Suprapubic skin (tissue), 2 donors: ENCODE data around the gene PCDHB12.
"Not testable (repeated sequence)": the region's sequence is repeated elsewhere in the genome, so short reads cannot be mapped to it uniquely, and the experiment has no call there.

Experiments used
- EP300 ChIP-seq: sonication (generic); formaldehyde crosslinking; IDR thresholded peaks from one replicate; pipeline ENCODE4 v1.6.1; 2017; ENCODE audit warnings: antibody characterized with exemption
- POLR2A ChIP-seq, 2 donors: fragments of 450-650 bp; IDR thresholded peaks; one replicate each; pipeline ENCODE4 v1.6.1; 2017; ENCODE audit warnings: antibody characterized with exemption in 2 of 2, mild to moderate bottlenecking in 2 of 2, moderate library complexity in 2 of 2

DNA sequence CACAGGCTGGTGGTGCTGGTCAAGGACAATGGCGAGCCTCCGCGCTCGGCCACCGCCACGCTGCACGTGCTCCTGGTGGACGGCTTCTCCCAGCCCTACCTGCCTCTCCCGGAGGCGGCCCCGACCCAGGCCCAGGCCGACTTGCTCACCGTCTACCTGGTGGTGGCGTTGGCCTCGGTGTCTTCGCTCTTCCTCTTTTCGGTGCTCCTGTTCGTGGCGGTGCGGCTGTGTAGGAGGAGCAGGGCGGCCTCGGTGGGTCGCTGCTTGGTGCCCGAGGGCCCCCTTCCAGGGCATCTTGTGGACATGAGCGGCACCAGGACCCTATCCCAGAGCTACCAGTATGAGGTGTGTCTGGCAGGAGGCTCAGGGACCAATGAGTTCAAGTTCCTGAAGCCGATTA is 7.5 kb downstream of the PCDHB12 start:
- not testable (repeated sequence) for TF ChIP-seq POLR2A (IDR thresholded peaks at IDR 0.05); EP300
